Raji (cell line): ENCODE measurements around the gene IMPDH1.

Source experiments
- POLR2A ChIP-seq: IDR thresholded peaks from 2 replicates; pipeline ENCODE4 v1.6.1; 2011; ENCODE audit warnings: low read depth, low read length, control low read depth; ENCODE audit not compliant: insufficient read depth

Gene IMPDH1

DNA sequence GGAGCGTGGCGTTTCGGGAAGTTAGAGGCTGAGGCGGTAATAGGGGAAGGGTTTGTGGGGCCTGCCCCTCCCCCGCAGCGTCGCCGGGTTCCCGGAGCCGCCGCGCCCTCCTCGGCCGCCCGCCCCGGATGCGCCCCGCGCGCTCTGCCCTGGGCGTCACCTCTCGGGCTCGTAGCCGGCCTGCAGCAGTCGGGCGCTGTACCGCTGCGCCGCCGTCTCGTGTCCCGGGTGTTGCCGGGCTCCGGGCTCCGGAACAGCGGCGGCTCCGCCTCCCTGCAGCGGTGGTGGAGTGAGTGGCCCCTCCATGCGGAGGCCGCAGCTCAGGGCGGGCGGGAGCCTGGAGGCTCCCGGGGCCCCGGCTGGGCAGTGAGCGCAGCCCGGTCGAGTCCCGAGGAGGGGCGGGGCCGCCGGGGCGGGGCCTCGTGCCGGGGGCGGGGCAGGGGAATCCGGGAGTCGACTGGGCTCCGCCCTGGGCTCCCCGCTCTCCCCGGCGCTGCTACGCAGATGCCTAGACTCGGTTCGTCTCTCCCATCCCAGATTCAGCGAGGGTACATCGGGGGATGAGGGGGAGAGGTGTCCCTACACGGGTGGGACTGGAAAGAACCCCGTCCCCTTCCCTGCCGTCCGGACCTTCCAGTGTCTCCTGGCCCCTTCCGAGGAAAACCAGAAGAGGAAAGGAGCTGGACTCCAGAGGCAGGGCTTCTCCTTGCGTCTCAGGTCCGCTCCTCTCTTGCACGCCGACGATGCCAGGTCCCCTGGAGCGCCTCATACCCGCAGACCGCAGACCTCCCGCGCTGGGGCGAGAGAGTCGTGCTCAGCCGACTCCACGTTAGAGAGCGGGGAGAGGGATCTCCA is at the start of gene IMPDH1:
IMPDH1 (minus strand) TSS at position 387 of the 855 bp plus-strand sequence; CDS start at position 306, 81 bp downstream.
- TF ChIP-seq POLR2A: peak; percentile 50

DNA sequence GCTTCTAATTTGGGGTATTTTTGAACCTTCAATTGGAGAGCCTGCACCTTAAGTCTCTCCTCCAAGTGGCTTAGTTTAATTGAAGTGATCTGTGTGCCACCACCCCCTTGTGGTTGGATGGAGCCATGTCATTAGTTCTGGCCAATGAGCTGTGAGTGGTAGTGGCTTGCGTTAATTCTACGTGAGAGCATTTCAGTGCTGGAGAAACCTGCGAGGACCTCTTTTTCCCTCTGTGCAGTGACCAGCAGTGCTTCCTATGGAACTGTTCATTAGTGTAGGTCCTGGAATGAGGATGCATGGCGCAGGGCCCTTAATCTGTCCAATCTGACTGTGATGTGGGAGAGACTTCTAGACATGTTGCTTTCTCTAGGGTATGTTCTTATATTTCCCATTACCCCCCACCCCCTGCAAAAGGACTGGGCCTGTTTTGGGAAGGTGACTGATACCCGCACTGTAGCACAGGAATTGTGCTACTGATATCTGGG is 49.7 kb upstream of the IMPDH1 start:
- no peak for TF ChIP-seq POLR2A

DNA sequence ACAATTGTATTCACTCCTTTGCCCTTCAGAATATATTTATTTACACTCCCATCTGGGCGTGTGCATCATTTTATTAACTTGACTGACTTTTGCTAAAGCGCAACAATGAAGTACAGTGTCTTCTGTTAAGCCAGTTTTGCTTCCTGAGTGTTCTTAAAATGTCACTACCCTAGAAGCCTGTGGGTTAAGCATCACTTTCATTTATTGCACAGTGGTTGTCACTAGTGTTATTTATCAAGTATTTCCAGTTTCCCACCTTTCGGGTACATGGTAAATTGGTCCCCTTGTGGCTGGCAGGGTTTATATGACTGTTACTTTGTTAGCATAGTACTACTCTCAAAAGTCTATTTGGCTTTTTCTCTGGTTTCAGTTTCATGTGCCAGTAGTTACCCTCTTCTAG is 49.2 kb upstream of the IMPDH1 start:
- TF ChIP-seq POLR2A: no peak

DNA sequence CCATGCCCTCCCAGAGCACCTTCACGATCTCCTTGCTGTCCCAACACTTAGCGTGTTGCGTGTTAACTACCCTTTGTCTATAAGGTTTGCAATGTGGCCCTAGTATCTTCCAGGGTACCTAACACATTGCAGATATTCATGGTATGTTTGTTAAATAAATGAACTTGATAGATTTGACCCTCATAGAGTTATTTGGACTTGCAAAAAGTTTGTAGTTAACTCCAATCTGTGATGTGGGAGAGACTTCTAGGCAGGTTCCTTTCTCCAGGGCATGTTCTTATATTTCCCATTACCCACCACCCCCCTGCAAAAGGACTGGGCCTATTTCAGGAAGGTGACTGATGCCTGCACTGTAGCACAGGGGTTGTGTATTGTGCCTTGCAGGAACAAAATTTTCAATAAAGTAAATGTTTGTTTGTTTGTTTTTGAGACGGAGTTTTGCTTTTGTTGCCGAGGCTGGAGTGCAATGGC is 46.5 kb upstream of the IMPDH1 start:
- TF ChIP-seq POLR2A: no peak

DNA sequence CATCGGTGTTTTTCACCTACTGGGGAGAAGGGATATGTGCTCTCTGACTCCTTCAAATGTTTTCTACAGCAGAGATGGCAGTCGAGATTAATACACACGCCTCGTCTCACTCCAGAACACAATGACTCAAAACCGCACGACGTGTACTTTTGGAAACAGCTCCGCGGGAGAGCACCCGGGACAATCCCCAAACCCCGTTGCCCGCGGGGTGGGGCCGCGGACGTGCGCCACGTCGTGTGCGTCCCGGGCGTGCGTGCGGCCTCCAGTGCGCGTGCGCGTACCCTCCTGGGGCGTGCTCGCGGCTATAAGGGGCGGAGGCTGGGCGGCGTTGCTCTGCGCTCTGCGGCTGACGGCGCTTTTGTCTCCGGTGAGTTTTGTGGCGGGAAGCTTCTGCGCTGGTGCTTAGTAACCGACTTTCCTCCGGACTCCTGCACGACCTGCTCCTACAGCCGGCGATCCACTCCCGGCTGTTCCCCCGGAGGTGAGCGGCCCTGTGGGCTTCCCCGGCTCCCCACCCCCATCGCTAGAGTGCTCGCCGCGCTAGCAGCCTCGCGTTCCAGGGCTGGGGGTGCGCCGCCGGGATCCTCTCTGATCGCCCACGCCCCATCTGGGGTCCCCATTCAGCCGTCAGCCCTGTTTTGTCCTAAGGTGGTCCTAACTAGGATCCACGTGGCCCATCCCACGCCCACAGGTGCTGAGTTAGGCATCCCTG is 45.9 kb upstream of the IMPDH1 start, which contains the start of gene HILPDA:
HILPDA (plus strand) TSS at position 336 of the 712 bp plus-strand sequence. CDS start 1,391 bp downstream, outside the sequence.
- TF ChIP-seq POLR2A: peak; percentile 98

DNA sequence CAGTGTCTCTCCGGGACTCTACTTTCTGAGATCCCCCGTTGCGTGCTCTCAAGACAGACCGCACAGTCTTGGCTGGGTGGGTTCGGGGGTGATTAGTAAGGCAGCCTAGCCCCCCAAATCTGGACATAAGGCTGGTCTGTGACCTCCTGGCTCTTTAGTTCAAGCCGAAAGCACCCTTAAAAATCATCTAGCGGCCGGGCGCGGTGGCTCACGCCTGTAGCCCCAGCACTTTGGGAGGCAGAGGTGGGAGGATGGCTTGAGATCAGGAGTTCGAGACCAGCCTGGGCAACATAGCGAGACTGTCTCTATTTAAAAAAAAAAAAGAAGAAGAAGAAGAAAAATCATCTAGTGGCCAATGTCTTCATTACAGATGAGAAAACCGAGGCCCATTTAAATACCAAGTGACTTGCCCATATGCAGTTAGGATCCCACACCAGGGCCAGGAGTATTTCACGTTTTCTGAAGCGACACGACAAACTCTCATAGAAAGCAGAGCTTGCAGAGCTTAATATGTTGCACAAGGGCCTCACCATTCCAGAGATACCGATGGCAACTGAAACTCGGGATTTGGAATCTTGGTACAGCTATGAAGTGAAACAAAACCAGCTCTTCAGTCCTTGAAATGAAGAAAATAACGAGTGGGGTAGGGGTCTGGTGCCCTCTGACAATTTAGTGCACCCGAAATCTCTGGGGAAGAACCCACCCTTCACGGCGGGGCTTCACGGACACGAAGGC is 45.2 kb upstream of the IMPDH1 start:
- no peak for TF ChIP-seq POLR2A

DNA sequence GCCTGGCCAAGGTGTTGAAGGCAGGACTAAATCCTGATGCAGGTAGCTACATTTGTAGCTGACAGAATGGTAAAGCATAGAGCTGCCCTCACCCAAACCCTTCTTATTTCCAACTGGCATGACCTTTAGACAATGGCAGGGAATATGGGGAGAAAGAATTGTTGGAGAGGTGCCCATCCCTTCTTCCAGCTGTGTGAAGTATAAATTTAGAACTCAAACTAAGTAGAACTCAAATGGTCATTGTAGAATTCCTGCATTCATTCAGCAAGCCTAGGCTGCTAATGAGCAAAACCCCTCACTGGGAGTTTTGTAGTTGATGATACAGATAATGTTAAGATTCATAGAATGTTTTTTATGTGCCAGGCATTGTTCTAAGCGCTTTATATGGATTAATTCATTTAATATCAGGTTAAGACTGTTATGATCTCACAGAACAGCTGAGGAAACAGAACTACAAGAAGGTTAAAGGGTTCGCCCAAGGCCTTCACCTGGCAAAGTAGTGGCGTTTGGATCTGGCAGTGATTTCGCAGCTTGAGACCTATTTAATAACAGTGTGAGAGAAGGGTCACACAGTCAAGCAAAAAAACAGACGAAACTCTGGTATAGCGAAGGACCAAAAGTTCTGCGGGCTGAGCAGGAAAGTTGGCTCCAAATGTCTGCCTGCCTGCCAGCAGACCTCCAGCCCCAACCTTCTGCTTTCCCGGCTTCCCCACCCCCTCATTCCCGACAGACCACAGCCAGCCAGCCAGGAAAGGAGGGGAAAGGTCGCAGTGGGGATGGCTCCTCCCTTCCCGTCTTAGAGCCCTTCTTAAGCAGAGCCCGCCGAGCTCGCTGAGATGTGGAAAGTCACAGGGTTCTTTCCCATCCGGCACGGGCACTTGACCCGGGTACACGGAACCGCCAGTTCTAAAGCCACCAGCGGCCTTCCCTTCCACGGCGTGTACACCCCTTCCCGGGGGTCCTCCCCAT is 44.3 kb upstream of the IMPDH1 start:
- no peak for TF ChIP-seq POLR2A

DNA sequence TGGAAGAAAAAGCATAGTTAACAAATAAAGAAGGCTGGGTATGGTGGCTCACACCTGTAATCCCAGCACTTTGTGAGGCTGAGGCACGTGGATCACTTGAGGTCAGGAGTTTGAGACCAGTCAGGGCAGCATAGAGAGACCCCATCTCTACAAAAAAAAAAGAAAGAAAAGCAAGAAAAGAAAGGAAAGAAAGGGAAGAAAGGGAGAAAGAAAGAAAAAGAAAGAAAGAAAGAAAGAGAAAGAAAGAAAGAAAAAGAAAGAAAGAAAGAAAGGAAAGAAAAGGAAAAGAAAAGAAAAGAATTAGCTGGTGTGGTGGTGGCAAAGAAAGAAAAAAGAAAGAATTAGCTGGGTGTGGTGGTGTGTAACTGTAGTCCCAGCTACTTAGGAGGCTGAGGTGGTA is 42.8 kb upstream of the IMPDH1 start:
- no peak for TF ChIP-seq POLR2A

DNA sequence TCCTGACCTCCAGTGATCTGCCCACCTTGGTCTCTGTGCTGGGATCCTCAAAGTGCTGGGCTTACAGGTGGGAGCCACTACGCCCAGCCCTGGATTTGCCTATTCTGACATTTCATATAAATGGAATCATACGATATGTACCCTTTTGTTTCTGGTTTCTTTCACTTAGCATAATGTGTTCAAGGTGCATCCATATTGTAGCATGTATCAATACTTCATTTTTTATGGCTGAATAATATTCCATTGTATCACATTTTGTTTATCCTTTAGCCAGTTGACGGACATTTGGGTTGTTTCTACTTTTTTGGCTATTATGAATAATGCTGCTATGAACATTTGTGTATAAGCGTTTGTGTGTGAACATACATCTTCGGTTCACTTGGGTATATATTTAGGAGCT is 41.1 kb upstream of the IMPDH1 start:
- no peak for TF ChIP-seq POLR2A

DNA sequence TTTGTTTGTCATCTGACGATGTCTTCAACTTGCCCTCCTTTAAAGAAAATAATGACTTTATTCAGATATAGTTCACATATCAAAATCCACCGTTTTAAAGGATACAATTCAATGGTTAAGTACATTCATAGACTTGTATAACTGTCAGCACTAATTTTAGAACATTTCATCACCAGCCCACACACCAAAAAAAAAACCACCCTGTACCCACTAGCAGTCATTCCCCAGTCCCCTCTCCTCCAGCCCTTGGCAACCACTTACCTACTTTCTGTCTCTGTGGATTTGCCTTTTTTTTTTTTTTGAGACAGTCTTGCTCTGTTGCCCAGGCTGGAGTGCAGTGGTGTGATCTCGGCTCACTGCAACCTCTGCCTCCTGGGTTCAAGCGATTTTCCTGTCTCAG is 40.6 kb upstream of the IMPDH1 start:
- no peak for TF ChIP-seq POLR2A

DNA sequence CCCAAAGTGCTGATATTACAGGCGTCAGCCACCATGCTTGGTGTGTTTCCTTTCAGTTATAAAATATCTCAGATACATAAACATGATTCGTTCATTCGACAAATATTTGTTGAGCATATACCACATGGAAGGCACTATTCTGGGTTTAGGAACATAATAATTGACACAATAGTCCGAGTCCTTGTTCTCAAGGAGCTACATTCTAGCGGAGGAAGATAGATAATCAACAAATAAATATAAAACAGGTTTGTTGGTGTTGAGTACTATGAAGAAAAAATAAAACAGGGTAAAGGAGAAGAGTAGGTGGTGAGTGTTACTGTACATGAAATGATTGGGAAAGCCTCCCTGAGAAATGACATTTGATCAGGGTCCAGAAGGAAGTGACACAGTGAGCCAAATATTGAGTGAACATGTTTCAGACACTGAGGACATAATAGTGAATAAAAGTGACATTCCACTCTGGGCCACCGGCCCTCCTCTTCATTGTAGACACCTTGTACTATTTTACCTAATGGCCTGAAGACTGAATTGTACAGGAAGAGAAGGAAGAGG is 39.0 kb upstream of the IMPDH1 start:
- no peak for TF ChIP-seq POLR2A

DNA sequence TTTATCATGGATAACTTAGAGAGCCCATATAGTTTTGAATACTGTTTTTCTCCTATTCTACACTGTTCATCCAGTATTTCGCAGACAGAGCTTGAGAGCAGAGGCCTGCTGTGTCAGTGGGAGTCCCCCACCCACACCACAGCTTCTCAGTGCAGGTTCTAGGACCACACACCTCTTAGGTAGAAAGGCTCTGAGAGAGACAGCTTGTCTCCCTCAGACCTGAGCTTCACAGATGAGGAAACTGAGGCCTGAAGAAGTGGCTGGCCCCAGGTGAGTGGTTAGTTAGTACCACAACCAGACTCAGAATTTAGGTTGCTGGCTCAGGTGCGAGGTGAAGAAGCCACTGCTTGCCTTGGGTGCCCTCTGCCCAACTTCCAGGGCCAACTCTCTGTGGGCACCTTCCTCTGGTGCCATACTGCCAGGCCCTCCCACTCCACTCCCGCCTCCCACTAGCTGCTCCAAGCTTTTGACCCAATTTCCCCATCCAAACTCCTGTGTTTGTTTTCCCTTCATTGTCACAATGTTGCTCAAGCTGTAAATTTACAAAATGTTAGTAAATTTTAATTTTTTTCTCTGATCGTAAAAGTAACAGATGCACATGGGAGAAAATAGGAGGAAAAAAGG is 38.3 kb upstream of the IMPDH1 start:
- TF ChIP-seq POLR2A: no peak

DNA sequence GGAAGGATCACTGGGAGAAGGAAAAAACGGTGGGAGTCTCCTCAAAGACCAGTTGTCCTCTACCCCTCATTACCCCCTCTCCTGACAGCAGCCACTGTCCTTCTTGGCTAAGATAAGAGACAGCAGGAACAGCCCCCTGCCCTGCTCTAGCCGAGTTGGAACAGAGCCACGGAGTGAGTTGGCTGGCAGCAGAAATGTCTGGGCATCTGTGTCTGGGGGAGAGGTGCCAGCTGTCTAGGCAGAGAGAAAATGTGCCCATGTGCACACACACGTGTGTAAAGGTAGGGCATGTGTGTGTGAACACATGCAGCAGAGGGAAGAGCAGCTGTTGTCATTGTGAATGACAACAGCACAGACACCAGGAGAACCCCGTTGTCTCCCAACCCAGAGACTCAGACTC is 36.5 kb upstream of the IMPDH1 start:
- TF ChIP-seq POLR2A: no peak
